ENCODE data around the gene CATSPER3.

The CATSPER3 gene

GRCh38 chr5:134967607-134968006, at the start of gene CATSPER3:
Gene CATSPER3 (plus strand): TSS chr5:134967907. CDS start chr5:134967992, 85 bp downstream.
- DNase-seq (ENCODE audit: low read depth): no peak

- DNase-seq (ENCODE audit: low read depth): no peak
Measured at GRCh38 chr5:134918861-134919260, 48.8 kb upstream of the CATSPER3 start.

- DNase-seq (ENCODE audit: low read depth): no peak
Measured at GRCh38 chr5:134920848-134921575, 46.7 kb upstream of the CATSPER3 start.

- no peak for DNase-seq (ENCODE audit: low read depth)
Measured at GRCh38 chr5:134932508-134932907, 35.2 kb upstream of the CATSPER3 start.

DNA sequence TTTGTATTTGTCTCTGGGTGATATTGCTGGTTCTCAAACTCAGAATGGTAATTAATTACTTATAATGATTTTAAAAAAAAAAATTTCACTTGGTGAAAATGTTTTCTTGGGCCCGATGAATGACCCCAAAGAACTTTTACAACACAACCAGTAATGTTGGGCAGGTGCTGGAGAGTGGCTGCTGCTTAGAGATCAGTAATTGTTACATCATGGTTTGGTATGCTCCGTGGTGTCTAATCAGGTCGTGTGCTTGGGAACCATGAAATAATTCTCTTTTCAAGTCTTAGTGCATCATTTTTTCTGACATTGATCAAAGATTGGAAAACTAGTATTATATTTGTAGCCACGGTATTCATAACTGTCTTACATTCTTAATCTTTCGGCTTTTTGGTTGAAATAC, 33.5 kb upstream of the CATSPER3 start:
- no peak for DNase-seq (ENCODE audit: low read depth)

DNA sequence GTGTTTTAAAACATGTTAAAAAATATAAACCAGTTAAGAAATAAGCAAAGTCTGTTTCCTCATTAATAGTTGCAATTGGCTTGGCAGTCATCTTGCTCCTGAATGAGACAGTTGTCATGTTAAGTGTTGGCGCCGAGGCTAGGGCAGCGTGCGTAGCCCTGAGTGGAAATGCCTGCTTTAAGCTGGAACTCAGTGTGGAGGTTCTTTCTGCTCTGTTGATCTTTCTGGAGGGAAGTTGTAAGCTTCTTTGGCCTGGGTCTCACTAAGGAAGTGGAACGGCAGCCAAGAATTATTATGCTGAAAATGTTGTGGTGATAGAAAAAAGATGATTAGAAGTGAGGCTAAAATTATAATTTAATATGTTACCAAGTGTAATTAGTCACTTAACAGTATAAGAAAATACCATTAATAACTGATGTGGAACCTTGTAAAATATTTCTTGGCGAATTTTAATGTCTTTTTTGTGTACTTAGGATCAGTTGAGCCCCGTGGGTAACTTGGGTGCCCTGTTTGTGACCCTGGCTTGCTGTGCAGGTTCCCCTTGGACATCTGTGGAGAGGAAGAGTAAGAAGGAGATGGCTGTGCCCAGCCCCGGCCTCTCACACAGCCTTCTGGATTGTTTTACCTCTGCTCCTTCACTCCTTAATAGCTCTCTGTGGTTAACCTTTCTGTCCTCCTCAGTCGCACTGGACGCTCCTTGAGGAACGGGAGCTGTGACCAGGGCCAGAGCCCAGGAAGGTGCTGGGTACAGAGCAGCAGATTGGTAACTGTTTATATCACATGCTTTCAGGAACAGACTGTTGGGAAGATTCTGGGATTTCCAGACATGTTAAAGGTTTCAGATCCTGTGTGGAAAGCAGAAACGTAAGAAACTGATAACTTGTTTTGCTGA, 31.8 kb upstream of the CATSPER3 start:
- DNase-seq (ENCODE audit: low read depth): no peak

- no peak for DNase-seq (ENCODE audit: low read depth)
Measured at GRCh38 chr5:134937526-134937925, 30.2 kb upstream of the CATSPER3 start.

GRCh38 chr5:134938030-134938429, 29.7 kb upstream of the CATSPER3 start:
- DNase-seq (ENCODE audit: low read depth): no peak

- DNase-seq (ENCODE audit: low read depth): no peak
Measured at GRCh38 chr5:134939500-134939899, 28.2 kb upstream of the CATSPER3 start.

DNA sequence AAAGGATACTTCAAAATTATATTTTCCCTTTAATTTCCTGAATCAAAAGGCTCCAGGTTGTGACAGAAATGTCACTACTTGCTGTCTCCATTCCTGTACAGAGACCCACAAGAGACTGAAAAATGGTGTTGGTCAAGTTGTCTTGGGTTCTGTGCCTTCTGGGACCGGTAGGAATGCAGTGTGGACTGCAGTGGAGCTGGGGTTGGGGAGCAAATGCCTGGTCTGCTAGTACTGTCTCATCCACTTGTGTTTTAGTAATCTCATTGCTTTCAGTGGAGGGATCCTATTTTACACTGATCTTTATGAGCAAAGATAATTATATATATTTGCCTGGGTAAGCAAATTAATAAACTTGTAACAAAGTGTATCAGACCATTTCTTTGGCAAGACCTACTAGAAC, 24.2 kb upstream of the CATSPER3 start:
- no peak for DNase-seq (ENCODE audit: low read depth)

GRCh38 chr5:134944630-134945029, 23.1 kb upstream of the CATSPER3 start:
- DNase-seq (ENCODE audit: low read depth): no peak

DNA sequence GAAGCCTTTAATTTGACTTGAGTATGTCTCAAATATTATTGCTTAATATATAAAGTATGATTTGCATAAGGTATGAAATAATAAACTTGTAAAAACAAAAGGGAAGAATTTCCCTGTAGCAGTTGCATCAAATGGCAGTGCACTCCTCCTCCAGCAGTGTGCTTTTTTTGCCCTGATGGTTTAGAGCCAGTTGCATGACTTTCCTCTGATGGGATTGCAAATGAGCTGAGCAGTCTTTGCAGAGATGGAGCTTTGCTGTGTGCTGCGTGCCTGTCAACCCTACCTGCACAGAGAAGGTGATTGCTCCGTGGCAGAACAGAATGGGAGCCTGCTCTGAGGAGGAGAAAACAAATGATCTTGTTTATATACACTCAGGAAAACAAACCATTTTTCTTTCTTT, 22.7 kb upstream of the CATSPER3 start:
- DNase-seq (ENCODE audit: low read depth): no peak

- no peak for DNase-seq (ENCODE audit: low read depth)
Measured at GRCh38 chr5:134948911-134949310, 18.8 kb upstream of the CATSPER3 start.

DNA sequence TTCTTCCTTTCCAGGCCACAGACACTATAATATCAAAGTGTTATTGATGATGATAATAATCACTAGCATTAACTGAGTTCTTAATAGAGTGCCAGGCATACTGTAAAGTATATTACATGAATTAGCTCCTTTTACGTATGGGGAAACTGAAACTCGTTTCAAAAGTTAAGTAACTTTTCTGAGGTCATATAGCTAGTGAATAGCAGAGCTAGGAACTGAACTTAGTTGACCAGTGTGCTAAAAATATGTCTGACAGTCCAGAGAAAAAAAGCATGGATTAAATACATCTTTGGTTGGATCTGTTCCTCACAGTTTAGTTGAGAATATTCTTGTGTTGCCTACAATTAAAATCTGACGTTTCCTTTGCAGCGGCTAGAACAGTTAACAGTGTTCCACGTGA, 18.4 kb upstream of the CATSPER3 start:
- DNase-seq (ENCODE audit: low read depth): no peak

GRCh38 chr5:134957920-134958608, 9.6 kb upstream of the CATSPER3 start:
- no peak for DNase-seq (ENCODE audit: low read depth)

GRCh38 chr5:134958755-134959154, 9.0 kb upstream of the CATSPER3 start:
- no peak for DNase-seq (ENCODE audit: low read depth)

- DNase-seq (ENCODE audit: low read depth): no peak
Measured at GRCh38 chr5:134963098-134963497, 4.6 kb upstream of the CATSPER3 start.

DNA sequence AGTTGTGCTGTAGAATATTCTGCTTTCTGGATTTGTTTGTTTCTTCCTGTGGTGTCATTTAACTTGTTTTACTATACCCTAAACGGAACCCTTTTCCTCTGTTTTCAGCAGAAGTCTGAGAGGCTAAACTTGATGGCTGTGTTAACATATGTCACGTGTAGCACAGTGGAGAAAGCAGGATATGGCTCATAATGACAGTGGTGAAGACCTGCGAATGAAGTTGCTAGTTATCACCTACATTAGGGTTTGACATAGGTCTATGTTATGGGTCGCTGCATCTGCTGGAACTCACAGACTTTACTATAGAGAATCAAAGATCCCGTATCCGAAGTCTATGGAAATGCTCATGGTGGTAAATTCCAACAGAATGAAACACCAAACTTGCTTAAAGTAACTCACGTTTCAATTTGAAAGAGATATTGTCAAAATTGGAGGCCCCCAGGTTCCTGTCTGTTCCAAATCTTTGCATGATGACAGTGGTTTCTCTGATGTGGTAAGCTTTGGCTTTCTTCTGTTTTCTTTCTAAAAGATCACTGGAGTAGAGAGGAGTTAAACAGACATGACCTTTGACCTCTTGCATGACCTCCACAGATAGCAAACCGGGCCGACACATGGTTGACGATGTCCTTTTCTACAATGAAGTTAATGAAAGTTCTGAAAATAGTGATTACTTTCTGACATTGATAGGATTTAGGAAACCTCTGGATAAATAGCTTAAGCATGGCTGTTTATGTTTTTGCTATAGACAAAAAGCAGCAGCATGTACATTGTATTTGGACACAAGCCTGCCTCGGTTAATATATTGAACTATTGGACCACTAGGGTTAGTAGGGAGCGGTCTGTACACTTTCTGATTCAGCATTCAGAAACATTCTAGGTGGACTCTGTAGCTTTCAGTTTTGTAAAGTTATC, 3.1 kb upstream of the CATSPER3 start:
- DNase-seq (ENCODE audit: low read depth): no peak

GRCh38 chr5:134965271-134965825, 2.4 kb upstream of the CATSPER3 start:
- DNase-seq (ENCODE audit: low read depth): no peak

DNA sequence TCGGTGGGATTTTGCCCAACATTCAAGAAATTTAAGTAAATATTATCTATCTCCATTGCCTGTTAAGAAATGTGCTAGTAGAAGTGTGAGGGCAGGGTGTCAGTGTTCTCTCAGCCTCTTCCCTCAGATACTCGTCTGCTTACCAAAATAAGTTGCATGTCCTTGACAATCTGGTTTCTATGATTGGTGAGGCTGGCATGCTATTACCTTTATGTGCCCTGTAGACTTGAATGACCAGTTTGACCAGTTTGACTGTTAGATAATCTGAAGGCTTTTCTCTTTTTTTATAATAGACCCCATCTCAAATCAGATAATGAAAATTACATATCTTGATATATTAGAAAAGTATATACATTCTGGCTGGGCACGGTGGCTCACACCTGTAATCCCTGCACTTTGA, 348 bp downstream of the CATSPER3 start:
- DNase-seq (ENCODE audit: low read depth): no peak

DNA sequence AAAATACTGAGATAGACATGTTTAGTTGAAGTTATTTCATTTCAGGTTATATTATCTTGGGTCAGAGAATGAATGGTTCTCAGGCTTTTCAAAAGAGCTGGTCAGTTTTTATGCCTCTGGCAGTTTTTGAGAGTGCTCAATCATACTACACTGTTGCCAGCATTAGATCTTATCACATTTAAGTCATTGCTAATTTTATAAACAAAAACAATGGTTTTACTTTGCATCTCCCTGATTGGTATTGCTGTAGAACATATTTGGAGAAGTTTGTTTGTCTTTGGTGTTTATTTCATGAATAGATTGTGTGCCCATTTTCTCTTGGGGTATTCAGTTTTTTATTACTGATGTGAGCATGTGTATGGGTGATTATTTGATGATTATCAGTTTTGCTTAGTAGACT, 1.5 kb downstream of the CATSPER3 start:
- DNase-seq (ENCODE audit: low read depth): no peak

Data from GM04503 (cell line).